ENCODE data around the gene PNMA1. TPM values are rescaled to one million over a fixed set of nuclear protein-coding genes. Genes with fewer than 3 reads are reported as not detected.

PNMA1 gene
- total and polyA plus RNA-seq, 2 of the 13 experiments (the other 11 are each of a cell fraction or from before 2014, with no cell fraction given), result 7.0 to 8.3 TPM

GRCh38 chr14:73759714-73760597 lies 45.8 kb upstream of the PNMA1 start (continued):
- TF ChIP-seq ZNF124 (CRISPR knock-in tag; IDR thresholded peaks at IDR 0.05), result peak; percentile 15; the same call in 1 of the 2 replicates
- peak; percentile 73; the same call in 1 of the 2 replicates for TF ChIP-seq BCL3 (CRISPR knock-in tag; IDR thresholded peaks at IDR 0.05)
- peak; percentile 71 for TF ChIP-seq THAP11 (CRISPR knock-in tag; IDR thresholded peaks at IDR 0.05)
- TF ChIP-seq RFX1 (IDR thresholded peaks at IDR 0.05), result no peak
- TF ChIP-seq ZNF629 (CRISPR knock-in tag; conservative IDR thresholded peaks at IDR 0.05), result peak; percentile 98
- TF ChIP-seq MYC (CRISPR knock-in tag; IDR thresholded peaks at IDR 0.05; ENCODE audit: borderline replicate concordance), result peak; percentile 83
- peak; percentile 48; the same call in 1 of the 2 replicates for TF ChIP-seq SP5 (CRISPR knock-in tag; IDR thresholded peaks at IDR 0.05; ENCODE audit: borderline replicate concordance, low read depth)
- 0 out of 2 replicates have a peak, but pooled peaks have one; percentile 18 for TF ChIP-seq HMG20A (CRISPR knock-in tag; IDR thresholded peaks at IDR 0.05; ENCODE audit: borderline replicate concordance)
- peak; percentile 75 for TF ChIP-seq KLF12 (CRISPR knock-in tag; IDR thresholded peaks at IDR 0.05; ENCODE audit: borderline replicate concordance)
- TF ChIP-seq TBX3 (IDR thresholded peaks at IDR 0.05; ENCODE audit: borderline replicate concordance), result 0 out of 2 replicates have a peak, but pooled peaks have one; percentile 10
- TF ChIP-seq ZSCAN22 (CRISPR knock-in tag; IDR thresholded peaks at IDR 0.05), result no peak
- 0 out of 2 replicates have a peak, but pooled peaks have one; percentile 14 for TF ChIP-seq NR2F2 (IDR thresholded peaks at IDR 0.05; ENCODE audit: borderline replicate concordance, low read depth)
- TF ChIP-seq U2AF1 (optimal IDR thresholded peaks at IDR 0.05; ENCODE audit: low read depth, low read length), result peak; percentile 88
- TF ChIP-seq ZNF784 (CRISPR knock-in tag; IDR thresholded peaks at IDR 0.05; ENCODE audit: borderline replicate concordance), result 0 out of 2 replicates have a peak, but pooled peaks have one; percentile 75
- TF ChIP-seq NAIF1 (CRISPR knock-in tag; IDR thresholded peaks at IDR 0.05; ENCODE audit: borderline replicate concordance), result peak; percentile 85; the same call in 1 of the 2 replicates
- TF ChIP-seq ZNF709 (CRISPR knock-in tag; IDR thresholded peaks at IDR 0.05), result peak; percentile 84
- TF ChIP-seq ZNF749 (CRISPR knock-in tag; IDR thresholded peaks at IDR 0.05; ENCODE audit: borderline replicate concordance), result peak; percentile 69; the same call in 1 of the 2 replicates
- TF ChIP-seq GTF3A (CRISPR knock-in tag; conservative IDR thresholded peaks at IDR 0.05), result 0 out of 2 replicates have a peak, but pooled peaks have one; percentile 70
- TF ChIP-seq UBTF (CRISPR knock-in tag; IDR thresholded peaks at IDR 0.05), result peak; percentile 93
- TF ChIP-seq CENPBD1 (CRISPR knock-in tag; IDR thresholded peaks at IDR 0.05; ENCODE audit: borderline replicate concordance, low read depth), result no peak
- TF ChIP-seq YY1 (IDR thresholded peaks at IDR 0.05; ENCODE audit: insufficient read depth, insufficient replicate concordance, low read depth, low read length), result no peak
- no peak for TF ChIP-seq KLF9 (CRISPR knock-in tag; IDR thresholded peaks at IDR 0.05; ENCODE audit: low read depth)

Data from HepG2 (cell line).